NCI-H1417 treated with DMSO at 0.1 percent for 48 hours (cell line): ENCODE results near the gene GJA1.

ENCODE experiments used
- DNase-seq: peaks from one replicate; lab custom pipeline; 2025; lab: John Stamatoyannopoulos, UW

The GJA1 gene

DNA sequence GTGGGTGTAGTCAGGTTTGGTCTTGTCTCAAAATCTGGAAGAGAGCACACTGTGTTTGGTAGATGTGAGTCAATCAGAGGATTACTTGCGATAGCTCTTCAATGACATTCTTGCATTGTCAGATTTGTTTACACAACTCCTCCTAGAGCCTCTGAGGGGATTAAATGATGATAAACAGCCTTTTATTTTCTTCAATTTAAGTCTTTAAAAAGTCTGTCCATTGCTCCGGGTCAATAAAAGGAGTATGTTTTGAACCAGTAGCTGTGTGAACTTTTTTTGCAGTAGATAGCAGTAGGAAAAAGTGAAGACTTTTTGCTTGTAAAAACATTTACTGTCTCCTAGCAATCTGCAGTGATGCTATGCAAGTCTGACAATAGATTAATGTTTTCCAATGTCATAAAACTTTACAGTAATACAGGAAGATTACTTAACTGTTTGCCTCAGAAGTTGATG, 49.9 kb downstream of the GJA1 start:
- no peak for DNase-seq

DNA sequence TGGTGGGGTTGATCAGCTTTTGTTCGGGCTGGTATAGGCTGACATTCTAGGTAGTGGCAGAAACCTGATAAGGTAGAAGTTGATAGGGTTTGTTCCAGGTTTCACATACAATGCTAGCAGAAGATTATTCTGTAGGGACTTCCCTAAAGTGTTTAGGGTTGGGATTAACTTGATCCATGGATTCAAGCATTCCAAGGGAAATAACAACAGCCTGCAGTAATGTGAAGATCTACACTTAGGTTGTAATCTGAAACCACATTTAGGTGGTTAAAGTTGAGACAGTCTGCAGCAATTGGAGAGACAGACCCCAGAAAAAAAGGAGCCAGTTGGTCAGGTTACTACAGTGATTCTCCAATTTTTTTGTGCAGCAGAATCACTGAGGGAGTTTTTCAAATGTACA, 56.1 kb downstream of the GJA1 start:
- no peak for DNase-seq

DNA sequence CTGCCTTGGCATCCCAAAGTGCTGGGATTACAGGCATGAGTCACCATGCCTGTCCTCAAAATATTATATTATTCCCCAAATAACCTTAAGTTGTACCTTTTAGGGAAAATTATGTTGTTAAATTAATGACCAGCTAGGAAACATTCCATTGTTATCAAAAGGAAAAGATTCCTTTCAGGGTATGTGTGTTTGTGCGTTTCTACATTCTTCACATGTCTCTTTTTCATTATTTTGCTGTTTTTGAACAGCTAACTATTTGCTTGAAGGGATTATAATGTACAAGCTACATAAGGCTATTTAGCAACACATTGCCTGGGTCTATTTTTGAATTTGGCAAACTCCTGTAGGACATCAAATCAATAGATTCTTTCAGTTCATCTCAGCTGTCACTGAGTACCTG, 57.1 kb downstream of the GJA1 start:
- DNase-seq, result no peak

DNA sequence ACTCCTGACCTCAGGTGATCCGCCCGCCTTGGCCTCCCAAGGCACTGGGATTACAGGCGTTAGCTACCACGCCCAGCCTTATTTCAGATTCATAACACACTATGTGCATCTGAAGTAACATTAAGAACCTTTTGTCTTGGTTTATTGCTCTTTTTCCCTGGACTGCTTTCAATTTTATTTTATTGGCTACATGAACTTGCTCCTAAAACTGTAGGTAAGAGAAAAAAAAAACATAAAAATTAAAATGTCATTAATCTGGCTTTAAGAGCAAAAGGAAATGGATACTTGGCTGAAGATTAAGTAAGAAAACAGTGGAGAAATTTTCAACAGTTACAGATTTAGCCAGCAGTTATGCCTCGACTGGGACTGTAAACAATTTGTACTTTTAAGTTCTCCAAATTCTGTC, 62.5 kb downstream of the GJA1 start:
- no peak for DNase-seq

DNA sequence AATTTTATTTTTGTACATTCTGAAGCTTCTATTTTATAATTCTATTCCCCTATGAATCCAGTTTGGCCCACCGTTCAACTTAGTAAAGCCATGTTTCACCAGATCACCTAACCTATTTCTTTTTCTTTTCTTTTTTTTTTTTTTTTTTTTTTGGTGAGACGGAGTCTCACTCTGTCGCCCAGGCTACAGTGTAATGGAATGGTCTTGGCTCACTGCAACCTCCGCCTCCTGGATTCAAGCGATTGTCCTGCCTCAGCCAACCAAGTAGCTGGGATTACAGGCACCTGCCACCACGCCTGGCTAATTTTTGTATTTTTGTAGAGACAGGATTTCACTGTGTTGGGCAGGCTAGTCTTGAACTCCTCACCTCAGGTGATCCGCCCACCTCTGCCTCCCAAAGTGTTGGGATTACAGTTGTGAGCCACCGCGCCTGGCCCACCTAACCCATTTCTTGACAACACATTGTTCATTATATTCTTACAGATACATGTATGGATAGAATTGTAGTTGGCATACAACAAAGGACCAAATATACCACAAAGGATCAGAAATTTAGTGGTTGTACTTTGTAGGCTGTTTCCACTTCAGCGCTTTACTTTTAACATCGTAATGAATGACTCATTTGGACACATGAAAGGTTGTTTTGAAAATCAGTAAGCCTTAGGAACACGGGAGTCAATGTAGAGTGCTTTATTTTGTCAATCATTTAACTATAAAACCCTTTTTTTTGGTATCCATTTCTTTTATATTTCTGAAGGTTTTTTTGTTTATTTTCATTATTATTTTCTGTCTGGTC, 63.2 kb downstream of the GJA1 start:
- no peak for DNase-seq
